Measurements from ENCODE around the gene HBG1.

Gene HBG1

DNA sequence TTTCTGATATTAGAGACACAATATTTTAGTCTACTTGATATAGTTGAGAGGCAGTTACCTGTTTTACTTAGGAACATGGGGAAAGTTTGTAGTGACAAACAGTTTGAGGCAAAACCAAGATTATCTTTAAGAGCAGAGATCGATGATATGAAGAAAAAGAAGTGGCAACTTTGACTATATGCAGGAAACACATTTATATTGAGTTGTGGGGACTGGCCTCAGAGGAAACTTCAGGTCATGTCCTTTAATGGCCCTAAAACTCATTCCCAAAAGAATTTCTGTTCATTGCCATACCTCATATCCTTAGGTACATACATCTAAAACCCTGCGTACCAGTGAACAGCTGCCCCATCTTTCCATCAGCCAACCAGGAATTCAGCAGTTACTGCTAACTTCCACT lies 4.5 kb downstream of the HBG1 start:
- Histone ChIP-seq H3F3A (ENCODE audit: insufficient read depth, low read length) (no peaks in the 10 kb centered on the region), H3K27ac (ENCODE audit: low read length) (no peak overlapping the region), H3K36me3 (replicated peaks; ENCODE audit: insufficient read depth, low read length) (no peaks in the 10 kb centered on the region), H3K4me3 (ENCODE audit: low read length) (no peak overlapping the region), H3K9me3 (replicated peaks; ENCODE audit: insufficient read depth, low read length) (no peaks in the 10 kb centered on the region), H3K79me2 (ENCODE audit: low read length) (no peaks in the 10 kb centered on the region), H3K27me3 (replicated peaks; ENCODE audit: insufficient read depth, low read length) (no peaks in the 10 kb centered on the region), H3K9ac (ENCODE audit: low read length) (no peak overlapping the region), H4K20me1 (ENCODE audit: insufficient read depth, low read length) (no peaks in the 10 kb centered on the region), H3K4me1 (ENCODE audit: low read length) (peaks cover 24% of the 10 kb centered on the region), H3K9me2 (replicated peaks; ENCODE audit: insufficient read depth, low read length) (no peaks in the 10 kb centered on the region), H2AFZ (ENCODE audit: low read length) (no peak overlapping the region), H3K4me2 (ENCODE audit: low read depth, low read length) (no peak overlapping the region)
- DNase-seq, result no peak
- TF ChIP-seq, protein P1, sequence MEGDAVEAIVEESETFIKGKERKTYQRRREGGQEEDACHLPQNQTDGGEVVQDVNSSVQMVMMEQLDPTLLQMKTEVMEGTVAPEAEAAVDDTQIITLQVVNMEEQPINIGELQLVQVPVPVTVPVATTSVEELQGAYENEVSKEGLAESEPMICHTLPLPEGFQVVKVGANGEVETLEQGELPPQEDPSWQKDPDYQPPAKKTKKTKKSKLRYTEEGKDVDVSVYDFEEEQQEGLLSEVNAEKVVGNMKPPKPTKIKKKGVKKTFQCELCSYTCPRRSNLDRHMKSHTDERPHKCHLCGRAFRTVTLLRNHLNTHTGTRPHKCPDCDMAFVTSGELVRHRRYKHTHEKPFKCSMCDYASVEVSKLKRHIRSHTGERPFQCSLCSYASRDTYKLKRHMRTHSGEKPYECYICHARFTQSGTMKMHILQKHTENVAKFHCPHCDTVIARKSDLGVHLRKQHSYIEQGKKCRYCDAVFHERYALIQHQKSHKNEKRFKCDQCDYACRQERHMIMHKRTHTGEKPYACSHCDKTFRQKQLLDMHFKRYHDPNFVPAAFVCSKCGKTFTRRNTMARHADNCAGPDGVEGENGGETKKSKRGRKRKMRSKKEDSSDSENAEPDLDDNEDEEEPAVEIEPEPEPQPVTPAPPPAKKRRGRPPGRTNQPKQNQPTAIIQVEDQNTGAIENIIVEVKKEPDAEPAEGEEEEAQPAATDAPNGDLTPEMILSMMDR (IDR thresholded peaks at IDR 0.05; ENCODE audit: low read length), result no peak
- TF ChIP-seq EZH2 (optimal IDR thresholded peaks at IDR 0.05; ENCODE audit: low read depth, low read length) (no peak), EZH2phosphoT487 (IDR thresholded peaks at IDR 0.05; ENCODE audit: low read length) (no peak)

DNA sequence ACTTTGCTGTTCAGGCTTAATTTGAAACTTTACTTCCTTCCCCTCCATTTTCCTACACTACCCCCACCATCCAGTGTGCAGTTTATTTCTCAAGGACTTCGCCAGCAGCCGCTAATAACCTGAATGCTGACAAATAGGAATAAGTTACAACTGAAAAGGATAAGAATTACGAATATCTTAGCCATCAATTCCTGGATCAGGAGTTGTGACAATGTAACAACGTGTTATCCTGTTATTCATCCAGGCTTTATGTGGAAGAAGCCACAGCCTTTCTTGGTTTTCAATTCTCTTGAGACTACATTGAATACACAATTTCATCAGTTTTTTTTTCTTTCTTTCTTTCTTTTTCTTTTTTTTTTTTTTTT lies 5.9 kb downstream of the HBG1 start:
- Histone ChIP-seq H3K9ac (ENCODE audit: low read length) (no peak overlapping the region), H3K27me3 (replicated peaks; ENCODE audit: insufficient read depth, low read length) (no peaks in the 10 kb centered on the region), H3K79me2 (ENCODE audit: low read length) (no peaks in the 10 kb centered on the region), H3K4me3 (ENCODE audit: low read length) (no peak overlapping the region), H4K20me1 (ENCODE audit: insufficient read depth, low read length) (no peaks in the 10 kb centered on the region), H3K9me3 (replicated peaks; ENCODE audit: insufficient read depth, low read length) (no peaks in the 10 kb centered on the region), H3K27ac (ENCODE audit: low read length) (no peak overlapping the region), H3F3A (ENCODE audit: insufficient read depth, low read length) (no peaks in the 10 kb centered on the region), H3K4me2 (ENCODE audit: low read depth, low read length) (no peak overlapping the region), H3K4me1 (ENCODE audit: low read length) (peaks cover 24% of the 10 kb centered on the region), H3K36me3 (replicated peaks; ENCODE audit: insufficient read depth, low read length) (no peaks in the 10 kb centered on the region), H2AFZ (ENCODE audit: low read length) (no peak overlapping the region), H3K9me2 (replicated peaks; ENCODE audit: insufficient read depth, low read length) (no peaks in the 10 kb centered on the region)
- TF ChIP-seq EZH2phosphoT487 (IDR thresholded peaks at IDR 0.05; ENCODE audit: low read length), result no peak
- TF ChIP-seq EZH2 (optimal IDR thresholded peaks at IDR 0.05; ENCODE audit: low read depth, low read length), result no peak
- TF ChIP-seq, protein P1 (IDR thresholded peaks at IDR 0.05; ENCODE audit: low read length), result no peak
- no peak for DNase-seq

DNA sequence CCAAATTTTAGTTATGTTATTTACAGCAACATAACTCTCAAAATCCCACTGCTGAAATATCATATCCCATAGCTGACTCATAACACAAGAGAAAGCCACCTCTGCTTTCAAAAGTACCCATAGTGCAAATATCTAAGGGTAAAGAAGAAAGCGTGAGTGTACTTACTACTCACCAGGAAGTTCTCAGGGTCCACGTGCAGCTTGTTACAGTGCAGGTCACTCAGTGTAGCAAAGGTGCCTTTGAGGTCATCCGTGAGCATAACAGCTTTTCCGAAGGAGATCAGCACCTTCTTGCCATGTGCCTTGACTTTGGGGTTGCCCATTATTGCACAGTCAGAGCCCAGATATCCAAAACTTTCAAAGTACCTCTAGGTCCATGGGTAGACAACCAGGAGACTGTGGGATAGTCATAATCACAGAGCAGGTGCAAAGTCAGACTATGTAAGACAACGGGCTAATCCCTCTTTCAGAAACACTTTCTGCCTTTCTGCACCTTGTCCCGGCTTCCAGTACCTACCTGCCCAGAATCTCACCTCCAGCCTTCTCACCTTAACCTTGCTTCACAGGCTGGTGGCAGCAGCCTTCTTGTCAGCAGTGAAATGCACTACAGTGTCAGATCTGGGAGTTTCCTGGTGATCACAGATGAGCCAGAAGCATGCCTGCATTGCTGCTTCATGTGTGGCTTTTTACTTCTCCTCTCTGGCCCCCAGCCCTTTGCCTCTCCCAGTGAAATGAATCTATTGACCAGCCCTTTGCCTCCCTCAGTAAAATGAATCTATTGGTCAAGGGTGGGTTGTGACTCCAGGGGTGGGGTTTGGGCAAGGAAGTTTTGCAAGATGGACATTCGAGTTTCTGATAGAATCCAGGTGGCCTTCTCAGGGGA lies 6.5 kb downstream of the HBG1 start:
- DNase-seq, result peak; percentile 41
- no peak overlapping the region for H3K27ac ChIP-seq (ENCODE audit: low read length)
- no peak overlapping the region for H3K9ac ChIP-seq (ENCODE audit: low read length)
- no peaks in the 10 kb centered on the region for H3F3A ChIP-seq (ENCODE audit: insufficient read depth, low read length)
- H3K79me2 ChIP-seq (ENCODE audit: low read length), result no peaks in the 10 kb centered on the region
- no peaks in the 10 kb centered on the region for H3K9me3 ChIP-seq (replicated peaks; ENCODE audit: insufficient read depth, low read length)
- no peaks in the 10 kb centered on the region for H3K36me3 ChIP-seq (replicated peaks; ENCODE audit: insufficient read depth, low read length)
- no peaks in the 10 kb centered on the region for H3K9me2 ChIP-seq (replicated peaks; ENCODE audit: insufficient read depth, low read length)
- no peak overlapping the region for H3K4me2 ChIP-seq (ENCODE audit: low read depth, low read length)
- no peak overlapping the region for H3K4me3 ChIP-seq (ENCODE audit: low read length)
- H4K20me1 ChIP-seq (ENCODE audit: insufficient read depth, low read length), result no peaks in the 10 kb centered on the region
- TF ChIP-seq, protein P1 (IDR thresholded peaks at IDR 0.05; ENCODE audit: low read length), result no peak
- TF ChIP-seq EZH2 (optimal IDR thresholded peaks at IDR 0.05; ENCODE audit: low read depth, low read length) (no peak), EZH2phosphoT487 (IDR thresholded peaks at IDR 0.05; ENCODE audit: low read length) (no peak)
- H2AFZ ChIP-seq (ENCODE audit: low read length), result no peak overlapping the region
- no peaks in the 10 kb centered on the region for H3K27me3 ChIP-seq (replicated peaks; ENCODE audit: insufficient read depth, low read length)
- peaks cover 24% of the 10 kb centered on the region for H3K4me1 ChIP-seq (ENCODE audit: low read length)
